Body of pancreas (tissue), 4 donors: ENCODE measurements around the gene PGAM2. TPM values are rescaled to one million over a fixed set of nuclear protein-coding genes. Genes with fewer than 3 reads are reported as not detected.

ENCODE experiments used
- ATAC-seq: fragments of 150-250 bp; one replicate; pipeline ENCODE4 v1.9.1; 2016
- DNase-seq, 4 donors: peaks; one replicate each; pipeline ENCODE4 v3.0.0-alpha.2; 2019
- H3K27ac ChIP-seq, 4 donors: fragments of 200-600 bp; sonication (generic); 1 replicate in 3 of 4; 2 replicates in 1 of 4; pipeline versions ENCODE4 v1.5.1 to v1.6.1; 2016 to 2019; ENCODE audit warnings: mild to moderate bottlenecking in 1 of 4, mixed read lengths in 1 of 4, moderate library complexity in 1 of 4
- H3K27me3 ChIP-seq, 2 donors: fragments of 200-600 bp; sonication (generic); one replicate each; pipeline ENCODE4 v1.6.0; 2016; ENCODE audit warnings: mild to moderate bottlenecking in 1 of 2
- H3K36me3 ChIP-seq, 2 donors: fragments of 200-600 bp; sonication (generic); replicated peaks in 1 of 2; 2 replicates each; pipeline ENCODE4 v1.5.1; 2016; ENCODE audit warnings: low read depth in 2 of 2; ENCODE audit not compliant: insufficient read depth in 1 of 2
- H3K4me1 ChIP-seq: fragments of 200-600 bp; sonication (generic); one replicate; pipeline ENCODE4 v1.6.0; 2016
- H3K4me3 ChIP-seq, 2 donors: fragments of 200-600 bp; sonication (generic); 1 replicate in 1 of 2; 2 replicates in 1 of 2; pipeline ENCODE4 v1.5.1; 2016 to 2019
- H3K9me3 ChIP-seq, 3 donors: fragments of 200-600 bp; sonication (generic); 1 replicate in 2 of 3; 2 replicates in 1 of 3; pipeline ENCODE4 v1.5.1; 2016
- CTCF ChIP-seq, 7 experiments: fragments of 450-650 bp in 4 of 7; fragments of 200-600 bp in 3 of 7; sonication (generic) in 3 of 7; IDR thresholded peaks; one replicate each; pipeline ENCODE4 v1.5.1; 2016 to 2019; ENCODE audit warnings: antibody characterized with exemption in 7 of 7
- POLR2A ChIP-seq, 3 donors: fragments of 450-650 bp; IDR thresholded peaks; one replicate each; pipeline ENCODE4 v1.6.1; 2016; ENCODE audit warnings: antibody characterized with exemption in 3 of 3, mild to moderate bottlenecking in 2 of 3
- WGBS, 2 donors: methylation state at CpG; one replicate each; pipeline ENCODE4 v1.1.5; 2017; 5-methylcytosine and 5-hydroxymethylcytosine counted together
- intact Hi-C: fragments of 100-400 bp; cut with DNase I; formaldehyde crosslinking; loops from one replicate; pipeline ENCODE4 v1.15.1; 2023
- total RNA-seq, 2 donors: library from RNA; depleted of rRNA; stranded (reverse); fragments of >200 nt; gene quantifications; one replicate each; pipeline ENCODE4 v1.1.0, GENCODE V29; 2016

PGAM2 gene
- total RNA-seq, 2 donors from 2014 or later = 1.6 TPM; not detected in 1

- no peaks in the 10 kb centered on the region for H3K4me1 ChIP-seq
- no peaks in the 10 kb centered on the region for H3K9me3 ChIP-seq
- no peaks in the 10 kb centered on the region for H3K27me3 ChIP-seq
- peak in 2 of 4 donors; percentile 2 to 9 for DNase-seq
- no peak overlapping the region for H3K4me3 ChIP-seq
- ATAC-seq = no peak
- TF ChIP-seq POLR2A (IDR thresholded peaks at IDR 0.05) (no peak), CTCF (IDR thresholded peaks at IDR 0.05) (no peak)
- intact Hi-C loops = no loop called here
- peaks cover 20 to 48% of the 10 kb centered on the region in 2 donors for H3K36me3 ChIP-seq
- H3K27ac ChIP-seq = no peak overlapping the region
- 90% methylated on average over 22 to 30 of the region's 30 CpGs for WGBS, 2 donors
Observed at GRCh38 chr7:44057849-44058758, 7.3 kb downstream of the PGAM2 start.

- no peak for ATAC-seq
- TF ChIP-seq CTCF (IDR thresholded peaks at IDR 0.05) (no peak), POLR2A (IDR thresholded peaks at IDR 0.05) (no peak)
- intact Hi-C loops = no loop called here
- DNase-seq = peak in 2 of 4 donors; percentile 3 to 7
- H3K36me3 ChIP-seq = peaks cover 20 to 53% of the 10 kb centered on the region in 2 donors
- no peak overlapping the region for H3K27ac ChIP-seq
- WGBS, 2 donors = 85 to 95% methylated on average over 9 to 11 of the region's 11 CpGs
- H3K9me3 ChIP-seq = no peaks in the 10 kb centered on the region
- H3K27me3 ChIP-seq = no peaks in the 10 kb centered on the region
- no peaks in the 10 kb centered on the region for H3K4me1 ChIP-seq
- H3K4me3 ChIP-seq = no peak overlapping the region
Observed at GRCh38 chr7:44057181-44057848, 8.1 kb downstream of the PGAM2 start.

- TF ChIP-seq CTCF (IDR thresholded peaks at IDR 0.05) (no peak), POLR2A (IDR thresholded peaks at IDR 0.05) (no peak)
Observed at GRCh38 chr7:44056681-44057080, 8.7 kb downstream of the PGAM2 start.

GRCh38 chr7:44052771-44053365, 12.5 kb downstream of the PGAM2 start:
- H3K4me1 ChIP-seq = no peaks in the 10 kb centered on the region
- peaks cover 1 to 30% of the 10 kb centered on the region in 2 donors for H3K36me3 ChIP-seq
- TF ChIP-seq CTCF (IDR thresholded peaks at IDR 0.05) (no peak), POLR2A (IDR thresholded peaks at IDR 0.05) (no peak)
- WGBS, 2 donors = 91 to 92% methylated on average over 8 to 10 of the region's 12 CpGs
- DNase-seq = peak in 1 of 4 donors; percentile 3
- intact Hi-C loops = no loop called here
- no peaks in the 10 kb centered on the region for H3K27me3 ChIP-seq
- H3K9me3 ChIP-seq = no peaks in the 10 kb centered on the region
- H3K27ac ChIP-seq = no peak overlapping the region
- H3K4me3 ChIP-seq = no peak overlapping the region
- no peak for ATAC-seq

More at GRCh38 chr7:44056681-44057080, 8.7 kb downstream of the PGAM2 start:
- H3K4me3 ChIP-seq = no peak overlapping the region
- peaks cover 20 to 57% of the 10 kb centered on the region in 2 donors for H3K36me3 ChIP-seq
- DNase-seq (peak in 1 of 4 donors; percentile 4), ATAC-seq (no peak)
- WGBS, 2 donors = 94 to 100% methylated on average over 1 to 7 of the region's 7 CpGs
- no peak overlapping the region for H3K27ac ChIP-seq
- no peaks in the 10 kb centered on the region for H3K9me3 ChIP-seq
- H3K27me3 ChIP-seq = no peaks in the 10 kb centered on the region
- H3K4me1 ChIP-seq = no peaks in the 10 kb centered on the region
- intact Hi-C loops = no loop called here
